HepG2 (cell line): Measurements from ENCODE around the gene STK25.

Experiments used
- CBFB ChIP-seq: sonication (generic); formaldehyde crosslinking; IDR thresholded peaks from 2 replicates; pipeline ENCODE4 v1.4.0; 2020; ENCODE audit warnings: missing genetic modification reagents
- POLR2A ChIP-seq, 2 experiments: IDR thresholded peaks; 2 replicates each; pipeline ENCODE4 v1.6.1; 2011; ENCODE audit warnings: low read depth in 2 of 2, low read length in 2 of 2, mild to moderate bottlenecking in 1 of 2, moderate library complexity in 1 of 2; ENCODE audit not compliant: insufficient read depth in 1 of 2
- TF ChIP-seq, protein P1 (sequence below): sonication (generic); formaldehyde crosslinking; IDR thresholded peaks from 2 replicates; pipeline ENCODE4 v1.5.0; 2020; ENCODE audit warnings: missing genetic modification reagents

DNA sequence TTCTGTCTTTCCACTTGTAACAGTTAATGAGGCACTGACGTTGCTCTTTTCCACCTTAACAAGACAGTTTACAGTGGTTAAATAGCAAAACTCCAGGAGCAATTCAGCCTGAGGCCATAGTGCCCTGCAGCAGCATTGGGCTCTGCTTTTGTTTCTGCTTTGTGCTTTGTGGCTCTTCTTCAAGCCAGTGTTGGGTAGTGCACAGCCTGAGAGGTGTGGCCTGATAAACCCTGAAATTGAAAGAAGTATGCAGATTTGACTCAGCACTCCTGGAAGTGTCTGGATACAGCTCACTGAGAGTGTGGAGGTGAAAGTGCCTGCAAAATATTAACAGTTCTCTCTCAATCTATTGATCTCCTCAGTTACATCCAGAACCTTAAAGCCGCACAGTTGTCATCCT lies 63.0 kb downstream of the STK25 start:
- TF ChIP-seq POLR2A (IDR thresholded peaks at IDR 0.05; ENCODE audit: insufficient read depth in 1 of 2, low read depth in 2 of 2, low read length in 2 of 2) (no peak), CBFB (CRISPR knock-in tag) (no peak)
- TF ChIP-seq, protein P1, sequence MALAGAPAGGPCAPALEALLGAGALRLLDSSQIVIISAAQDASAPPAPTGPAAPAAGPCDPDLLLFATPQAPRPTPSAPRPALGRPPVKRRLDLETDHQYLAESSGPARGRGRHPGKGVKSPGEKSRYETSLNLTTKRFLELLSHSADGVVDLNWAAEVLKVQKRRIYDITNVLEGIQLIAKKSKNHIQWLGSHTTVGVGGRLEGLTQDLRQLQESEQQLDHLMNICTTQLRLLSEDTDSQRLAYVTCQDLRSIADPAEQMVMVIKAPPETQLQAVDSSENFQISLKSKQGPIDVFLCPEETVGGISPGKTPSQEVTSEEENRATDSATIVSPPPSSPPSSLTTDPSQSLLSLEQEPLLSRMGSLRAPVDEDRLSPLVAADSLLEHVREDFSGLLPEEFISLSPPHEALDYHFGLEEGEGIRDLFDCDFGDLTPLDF (CRISPR knock-in tag), result no peak
